Pons (tissue), 1 donor: ENCODE data around the gene ABI2.

Source experiments
- DNase-seq: peaks from one replicate; pipeline ENCODE4 v3.0.0-alpha.2; 2016; ENCODE audit warnings: low spot score

ABI2 gene

DNA sequence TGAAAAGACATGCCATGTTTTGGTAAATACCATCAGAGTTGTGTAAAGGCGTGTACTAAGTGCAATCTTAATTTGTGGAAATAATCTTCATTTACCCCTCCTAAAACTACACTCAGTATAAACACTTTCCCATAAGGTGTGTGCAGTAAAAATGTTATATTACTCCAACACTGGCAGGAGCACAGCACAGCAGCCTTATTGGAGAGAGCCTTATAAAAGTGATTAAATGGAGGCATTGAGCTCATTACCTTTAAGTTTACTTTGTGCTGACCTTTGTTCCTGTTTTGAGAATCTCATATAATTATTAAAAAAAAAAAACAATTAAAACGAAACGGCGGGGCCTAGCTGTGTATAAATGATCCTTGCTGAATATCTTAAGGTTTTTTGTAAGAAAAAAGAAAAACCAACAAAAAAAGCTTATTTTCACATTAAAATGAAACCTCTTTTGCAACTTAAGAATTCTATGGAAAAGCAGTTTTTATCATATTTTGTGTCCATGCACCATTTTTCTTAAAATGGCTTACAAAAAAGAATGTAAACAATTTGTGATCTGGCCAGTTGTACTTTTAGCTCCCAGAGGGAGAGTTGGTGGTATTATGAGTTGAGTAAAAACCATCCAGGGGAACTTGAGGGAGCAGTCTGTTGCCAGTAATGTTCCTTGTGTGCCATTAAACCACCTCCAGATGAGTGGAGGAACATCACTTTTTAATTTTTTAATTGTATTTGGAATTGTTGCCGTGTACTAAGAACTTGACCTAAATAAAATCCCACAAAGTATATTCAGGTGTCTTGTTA, 103.4 kb downstream of the ABI2 start:
- DNase-seq = no peak

DNA sequence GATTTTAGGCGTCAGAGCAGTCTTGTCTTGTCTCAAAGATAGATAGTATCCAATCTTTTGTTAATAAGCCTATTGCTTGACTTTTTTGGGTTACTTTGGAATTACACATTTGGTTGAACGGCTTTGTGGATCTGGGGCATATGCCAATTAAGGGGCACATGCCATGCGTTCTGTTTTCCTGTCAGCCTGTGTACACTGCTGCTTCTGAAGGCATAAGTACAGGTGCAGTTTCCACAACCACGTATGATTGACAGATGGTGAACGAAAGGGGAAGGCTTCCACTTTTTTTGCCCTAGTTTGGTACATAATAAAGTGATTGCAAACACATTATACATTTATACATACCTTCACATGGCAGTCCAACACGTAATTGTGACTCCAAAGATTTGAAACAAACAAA, 104.6 kb downstream of the ABI2 start:
- DNase-seq = no peak

DNA sequence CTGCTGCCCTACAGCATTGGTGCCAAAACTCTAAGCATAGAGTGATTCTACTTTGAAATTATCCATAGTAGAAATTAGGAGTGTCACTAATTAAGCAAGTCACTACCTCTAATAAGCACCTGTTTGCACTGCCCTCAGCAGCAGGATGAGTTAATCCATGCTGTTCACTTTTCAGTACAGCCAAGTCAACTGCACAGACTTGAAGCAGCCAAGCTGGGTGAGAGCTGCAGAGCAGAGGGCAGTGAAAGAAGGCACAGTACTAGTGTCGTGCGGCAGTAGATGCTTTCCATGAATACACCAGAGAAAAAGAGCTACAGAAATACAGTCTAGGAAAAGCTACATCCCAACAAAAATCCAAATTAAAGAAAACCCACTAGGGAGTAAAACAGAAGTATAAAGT, 108.3 kb downstream of the ABI2 start:
- DNase-seq = no peak

DNA sequence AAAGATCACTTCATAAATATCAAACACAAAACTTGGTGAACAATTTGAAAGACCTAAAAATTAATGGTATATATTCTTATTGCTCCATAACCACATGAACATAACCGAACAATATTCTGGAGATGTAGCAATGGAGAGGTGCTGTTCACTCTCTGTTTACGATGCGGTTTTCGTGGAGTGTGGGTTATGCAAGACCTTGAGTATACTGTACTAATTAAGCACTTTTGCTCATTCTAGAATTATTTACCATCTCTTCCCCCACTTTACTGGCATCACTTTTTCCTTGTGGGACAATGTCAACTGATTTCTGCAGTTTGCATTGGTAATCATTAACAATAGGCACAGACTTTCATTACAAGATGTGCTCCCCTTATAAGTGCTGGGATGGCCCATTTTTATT, 109.3 kb downstream of the ABI2 start:
- no peak for DNase-seq

DNA sequence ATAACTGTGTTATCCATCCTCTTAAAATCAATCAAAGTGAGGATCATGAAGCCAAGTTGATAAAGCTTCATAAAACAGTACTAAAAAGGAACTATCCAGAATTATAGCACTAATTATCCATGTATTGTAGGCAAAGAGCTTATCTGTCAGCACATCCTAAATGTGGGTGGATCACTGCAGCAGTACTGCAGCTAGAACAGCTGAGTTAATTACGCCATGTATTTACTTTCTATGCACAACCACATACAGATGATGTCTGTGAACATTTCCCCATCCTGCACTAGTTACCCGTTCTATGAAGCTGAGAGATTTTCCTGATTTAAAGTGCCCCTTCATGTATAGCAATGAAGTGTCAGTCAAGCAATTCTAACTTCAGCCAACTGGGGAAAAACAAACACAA, 110.3 kb downstream of the ABI2 start:
- DNase-seq = no peak

DNA sequence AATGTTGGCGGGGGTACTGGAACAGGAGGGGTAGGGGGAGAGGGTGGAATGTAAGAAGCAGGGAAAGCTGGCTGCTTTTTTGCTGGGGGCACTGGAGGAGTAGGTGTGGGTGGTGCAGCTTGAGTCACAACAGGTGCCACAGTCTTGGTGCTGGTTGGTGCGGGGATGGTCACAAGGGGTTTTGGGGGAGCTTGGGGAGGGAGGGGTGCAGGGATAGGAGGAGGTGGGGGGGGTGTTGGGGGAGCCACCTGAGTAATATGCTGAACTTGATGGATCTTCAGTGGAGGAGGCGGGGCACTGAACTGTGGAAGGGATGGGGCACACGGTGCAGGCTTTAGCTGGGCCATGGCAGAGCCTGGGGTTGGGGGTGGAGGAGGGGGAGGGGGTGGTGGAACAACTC, 112.5 kb downstream of the ABI2 start:
- DNase-seq = no peak

DNA sequence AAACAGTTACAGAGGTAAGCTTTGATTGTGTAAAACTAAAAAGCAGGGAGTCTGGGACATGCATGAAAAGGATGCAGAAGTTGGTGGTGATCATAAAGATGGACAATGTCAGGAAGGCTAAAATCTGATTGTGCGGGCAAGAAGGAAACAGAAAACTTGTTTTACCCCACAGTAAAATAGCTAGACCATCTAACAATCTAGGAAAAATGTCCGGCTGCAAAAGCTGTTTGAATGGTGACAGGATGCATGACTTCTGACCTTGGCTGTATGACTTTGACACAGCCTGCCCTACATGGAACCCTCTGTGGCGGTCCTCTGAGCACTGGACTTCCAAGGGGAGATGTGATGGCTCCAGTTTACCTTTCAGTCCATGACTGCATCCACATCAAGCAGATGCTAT, 113.3 kb downstream of the ABI2 start:
- no peak for DNase-seq

DNA sequence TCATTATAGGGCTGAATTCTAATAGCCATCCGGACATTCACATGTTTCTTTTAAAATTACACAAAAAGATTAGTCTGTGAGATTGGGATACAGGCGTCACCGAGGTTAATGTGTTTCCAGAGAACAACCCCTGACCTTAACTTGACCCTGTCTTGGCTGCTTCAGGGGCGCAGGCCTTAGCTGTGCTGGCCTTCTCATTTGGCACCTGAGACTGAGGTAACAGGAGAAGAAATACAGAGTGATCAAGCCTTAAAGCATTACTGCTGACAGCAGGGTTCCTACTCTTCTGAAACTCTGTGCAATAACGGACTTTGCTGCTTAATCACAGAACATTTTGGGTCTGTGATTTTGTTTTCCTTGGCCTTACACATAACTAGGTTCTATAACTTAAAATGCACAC, 114.3 kb downstream of the ABI2 start:
- DNase-seq = no peak

DNA sequence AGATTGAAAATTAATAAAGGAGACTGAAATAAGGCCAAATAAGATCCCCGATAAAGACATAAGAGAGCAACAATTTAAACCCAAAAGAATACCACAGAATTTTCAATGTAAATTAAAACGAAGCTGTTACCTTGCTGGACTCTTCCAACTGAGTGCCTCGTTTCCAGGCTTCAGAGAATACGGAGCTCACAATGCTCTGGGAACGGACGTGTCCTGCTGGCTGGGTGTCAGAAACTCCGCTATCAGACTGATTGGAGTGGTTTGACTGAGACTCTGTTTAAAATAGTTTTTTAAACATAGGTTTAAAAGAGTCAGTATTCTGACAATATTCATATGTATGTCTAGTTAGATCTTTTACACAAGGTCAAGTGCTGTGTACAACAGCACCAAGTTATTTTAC, 116.5 kb downstream of the ABI2 start:
- DNase-seq = no peak

DNA sequence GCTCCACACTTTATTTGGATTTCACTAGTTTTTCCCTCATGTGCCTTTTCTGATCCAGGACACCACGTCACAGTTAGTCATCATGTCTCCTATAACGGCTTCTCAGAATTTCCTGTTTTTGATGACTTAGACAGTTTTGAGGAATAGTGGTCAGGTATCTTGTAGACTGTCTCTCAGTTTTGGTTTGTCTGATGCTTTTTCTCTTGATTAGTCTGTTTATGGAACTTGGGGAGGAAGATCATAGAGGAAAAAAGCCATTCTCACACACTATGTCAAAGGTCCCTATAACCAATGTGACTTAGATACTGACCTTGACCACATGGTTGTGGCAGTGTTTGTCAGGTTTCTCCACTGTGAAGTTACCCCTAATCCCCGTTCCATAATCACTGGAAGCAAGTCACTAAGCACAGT, 117.9 kb downstream of the ABI2 start:
- no peak for DNase-seq

DNA sequence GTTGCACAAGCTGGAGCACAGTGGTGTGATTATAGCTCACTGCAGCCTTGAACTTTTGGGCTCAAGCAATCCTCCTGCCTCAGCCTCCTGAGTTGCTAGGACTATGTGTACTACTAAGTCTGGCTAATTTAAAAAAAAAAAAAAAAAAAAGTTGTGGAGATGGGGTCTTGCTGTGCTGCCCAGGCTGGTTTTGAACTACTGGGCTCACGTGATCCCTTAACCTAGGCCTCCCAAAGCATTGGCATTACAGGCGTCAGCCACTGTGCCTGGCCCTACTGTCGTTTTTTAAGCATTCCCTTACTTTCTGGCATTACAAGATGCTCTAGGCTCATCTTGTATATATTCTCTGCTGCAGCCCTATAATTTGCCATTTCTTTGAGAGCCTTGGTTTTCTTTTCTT, 118.6 kb downstream of the ABI2 start:
- no peak for DNase-seq

DNA sequence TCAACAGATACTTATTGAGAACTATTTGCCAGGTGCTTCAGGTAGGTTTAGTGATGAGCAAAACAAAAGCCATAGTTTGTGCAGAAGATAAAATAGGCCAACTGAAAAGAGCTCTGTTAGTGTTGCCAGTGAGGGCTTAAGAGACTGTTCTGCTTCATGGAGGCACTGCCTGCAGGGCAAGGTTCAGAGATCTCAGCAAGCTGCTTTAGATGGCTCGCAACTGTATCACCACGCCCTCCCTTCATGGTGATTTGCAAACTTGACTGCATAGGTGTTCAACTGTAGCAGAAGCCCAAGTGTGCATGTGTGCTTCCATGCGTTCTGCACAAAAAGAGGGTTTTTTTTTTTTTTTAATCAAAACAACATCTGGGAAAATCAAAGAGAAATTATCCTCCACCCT, 122.4 kb downstream of the ABI2 start:
- no peak for DNase-seq

DNA sequence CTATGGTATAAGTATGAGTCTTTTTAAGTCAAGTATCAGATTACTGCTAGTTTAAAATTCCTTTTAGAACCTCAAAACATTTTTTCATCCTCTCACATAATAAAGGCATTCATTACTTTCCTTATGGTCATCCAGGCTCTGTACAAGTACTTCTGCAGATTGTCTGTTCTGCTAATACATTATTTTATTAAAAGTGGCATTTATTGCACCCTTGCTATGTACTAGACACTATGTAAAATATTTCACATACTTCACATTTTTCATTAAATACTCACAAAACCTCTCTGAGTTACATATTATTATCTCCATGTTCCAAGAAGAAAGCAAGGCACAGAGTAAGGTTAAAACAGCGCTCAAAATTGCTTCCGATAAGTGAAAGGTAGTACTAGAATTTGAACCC, 122.8 kb downstream of the ABI2 start:
- DNase-seq = no peak

DNA sequence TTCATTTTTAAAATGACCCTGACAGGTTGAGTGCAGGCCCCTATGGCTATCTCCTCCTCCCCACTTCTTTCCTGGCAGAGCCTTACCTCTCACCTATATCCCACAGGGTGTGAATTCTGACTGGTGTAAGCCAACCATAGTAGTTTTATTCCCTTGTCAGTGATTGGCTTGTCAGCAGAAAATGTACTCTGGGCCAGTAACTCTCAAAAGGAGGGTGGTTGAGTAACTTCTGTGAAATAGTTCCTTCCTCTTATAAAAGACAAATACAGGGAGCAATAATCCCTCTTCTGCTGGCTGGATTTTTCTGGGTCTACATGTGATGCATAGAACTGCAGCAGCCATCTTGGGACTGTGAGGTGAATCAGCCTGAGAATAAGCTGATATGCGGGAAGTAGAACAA, 123.5 kb downstream of the ABI2 start:
- DNase-seq = no peak

DNA sequence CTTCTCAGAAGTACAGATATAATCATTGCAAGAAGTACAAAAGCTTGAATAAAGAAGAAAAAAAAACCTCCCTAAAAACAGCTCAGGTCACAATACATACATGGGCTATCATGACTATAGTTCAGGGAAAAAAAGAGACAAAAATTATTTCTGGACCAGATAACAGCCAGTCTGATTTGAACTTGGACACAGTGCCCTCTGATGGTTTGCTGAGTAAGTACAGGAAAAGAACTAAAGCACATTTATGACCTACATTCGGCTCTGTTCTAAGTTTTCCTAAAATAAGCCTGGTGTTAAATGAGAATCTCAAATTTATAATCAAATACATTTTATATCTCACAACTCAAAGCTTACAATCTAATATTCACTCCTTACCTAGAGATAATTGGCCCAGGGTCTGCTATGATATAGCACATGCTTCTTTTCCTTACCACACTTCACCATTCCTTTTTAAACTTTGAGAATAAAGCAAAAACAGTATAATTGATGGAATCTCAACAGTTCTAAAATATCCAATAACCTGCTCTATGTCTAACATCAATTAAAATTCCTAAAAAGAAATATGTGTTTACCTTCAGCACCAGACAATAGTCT, 125.8 kb downstream of the ABI2 start:
- DNase-seq = peak; percentile 67

DNA sequence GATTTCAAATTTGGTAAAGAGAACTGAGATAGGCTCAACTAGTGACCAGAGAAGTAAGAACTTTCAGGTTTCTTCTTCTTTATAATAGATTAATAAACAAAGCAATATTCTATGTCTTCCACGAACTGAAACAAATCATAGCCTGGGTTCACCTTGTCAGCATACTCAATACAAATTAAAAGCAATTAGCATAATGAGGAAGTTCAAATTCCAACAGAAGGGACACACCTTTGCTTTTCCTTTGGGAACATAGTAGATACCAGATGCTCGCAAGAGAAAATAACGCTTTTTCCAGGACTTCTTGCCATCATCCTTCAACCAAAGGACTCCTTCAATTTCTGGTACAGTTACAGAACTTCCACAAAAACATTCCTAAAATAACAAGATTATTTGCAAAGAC, 127.0 kb downstream of the ABI2 start:
- no peak for DNase-seq

DNA sequence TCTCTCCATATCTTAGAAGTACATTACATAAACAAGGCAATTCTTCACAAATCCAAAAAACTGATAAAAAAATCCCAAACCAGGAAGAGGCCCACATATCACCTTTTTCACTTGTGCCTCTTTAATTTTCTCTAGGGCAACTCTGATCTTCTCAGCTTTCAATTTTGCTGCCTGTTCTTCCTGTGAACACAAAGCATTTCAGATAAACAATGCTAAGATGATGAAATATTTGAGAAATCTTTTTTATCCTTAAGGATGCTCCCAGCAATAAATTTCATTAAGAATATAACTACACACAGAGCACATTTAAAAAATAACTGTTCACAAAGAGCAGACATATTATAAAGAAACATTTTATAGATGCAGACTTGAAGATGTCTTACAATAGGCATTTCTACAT, 133.6 kb downstream of the ABI2 start:
- DNase-seq = no peak

DNA sequence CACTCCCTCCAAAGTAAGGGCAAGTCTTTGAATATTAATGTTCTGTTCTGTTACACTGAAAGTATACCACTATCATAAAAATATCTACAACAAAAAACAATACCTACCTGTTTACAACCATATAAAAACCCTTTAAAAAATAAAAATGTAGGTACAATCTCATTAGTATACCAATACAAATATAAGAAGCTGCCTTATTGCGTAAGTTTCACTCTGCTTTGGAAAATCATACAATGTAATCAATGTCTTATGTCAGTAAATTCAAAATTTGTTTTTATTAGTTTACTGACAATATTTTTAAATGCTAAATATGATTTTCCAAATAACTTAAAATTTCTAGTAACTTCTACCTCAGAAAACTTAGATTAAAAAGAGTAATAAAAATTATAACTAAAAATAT, 134.1 kb downstream of the ABI2 start:
- no peak for DNase-seq

DNA sequence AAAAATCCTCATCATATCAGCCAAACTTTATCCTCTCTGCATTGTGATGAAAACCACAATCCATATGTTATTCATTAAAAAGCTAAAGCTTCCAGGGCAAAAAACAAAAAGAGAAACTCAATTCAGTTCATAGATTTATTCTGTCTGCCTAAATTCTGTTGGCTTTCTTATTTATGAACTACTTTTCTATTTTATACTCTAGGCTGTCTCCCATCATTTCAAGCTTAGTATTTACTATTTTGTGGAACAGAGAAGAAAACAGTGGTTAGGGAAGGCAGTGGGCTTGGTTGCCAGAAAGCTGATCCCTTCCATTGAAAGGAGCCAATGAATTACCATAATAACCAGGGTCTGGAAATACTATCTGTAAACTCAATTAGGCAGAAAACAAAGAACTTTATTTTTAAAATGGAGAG, 135.1 kb downstream of the ABI2 start:
- DNase-seq = no peak

DNA sequence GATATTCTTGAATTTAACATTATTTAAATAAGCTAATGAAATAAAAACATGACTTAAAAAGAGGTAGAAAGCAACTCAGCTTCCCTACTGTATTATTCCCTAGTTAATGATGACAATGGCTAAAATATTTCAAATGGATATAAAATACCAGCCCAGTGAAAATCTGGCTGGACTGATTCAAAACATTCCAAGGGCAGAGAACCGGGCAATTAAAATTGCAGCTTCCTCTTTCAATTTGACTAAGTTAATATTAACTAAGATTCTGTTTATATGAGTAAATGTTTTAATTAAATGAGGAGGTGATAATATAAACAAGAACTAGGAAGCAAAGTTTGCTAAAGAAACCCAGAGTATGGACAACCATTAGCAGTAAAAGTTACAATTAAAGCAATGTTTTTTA, 141.4 kb downstream of the ABI2 start:
- DNase-seq = no peak

DNA sequence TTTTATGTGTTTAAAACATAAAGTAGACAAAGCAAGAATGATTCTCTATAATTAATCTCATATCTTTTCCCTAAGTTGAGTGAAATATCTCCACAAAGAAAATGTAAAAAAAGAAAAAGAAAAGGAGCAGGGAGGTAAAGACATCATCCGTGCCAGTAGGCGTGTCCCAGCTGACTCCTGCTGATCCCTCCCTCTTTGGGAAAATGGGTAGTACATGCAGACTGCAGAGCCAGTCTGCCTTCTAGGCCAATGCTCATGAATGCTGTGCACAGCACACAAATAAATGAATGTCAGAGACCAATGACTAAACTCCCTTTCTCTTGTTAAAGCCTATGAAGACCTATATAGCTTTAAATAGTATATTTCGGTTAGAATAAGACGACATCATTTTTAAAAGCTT, 142.2 kb downstream of the ABI2 start:
- DNase-seq = no peak

DNA sequence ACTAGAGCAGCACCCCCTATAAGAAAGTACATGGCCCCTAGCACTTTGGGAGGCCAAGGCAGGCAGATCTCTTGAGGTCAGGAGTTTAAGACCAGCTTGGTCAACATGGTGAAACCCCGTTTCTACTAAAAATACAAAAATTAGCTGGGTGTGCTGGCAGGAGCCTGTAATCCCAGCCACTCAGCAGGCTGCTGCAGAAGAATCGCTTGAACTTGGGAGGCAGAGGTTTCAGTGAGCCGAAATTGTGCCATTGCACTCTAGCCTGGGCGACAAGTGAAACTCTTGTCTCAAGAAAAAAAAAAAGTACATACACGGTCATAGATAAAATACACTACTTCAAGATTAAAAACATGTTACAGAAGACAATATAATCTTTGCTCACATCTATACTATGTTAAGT, 143.1 kb downstream of the ABI2 start:
- DNase-seq = no peak

DNA sequence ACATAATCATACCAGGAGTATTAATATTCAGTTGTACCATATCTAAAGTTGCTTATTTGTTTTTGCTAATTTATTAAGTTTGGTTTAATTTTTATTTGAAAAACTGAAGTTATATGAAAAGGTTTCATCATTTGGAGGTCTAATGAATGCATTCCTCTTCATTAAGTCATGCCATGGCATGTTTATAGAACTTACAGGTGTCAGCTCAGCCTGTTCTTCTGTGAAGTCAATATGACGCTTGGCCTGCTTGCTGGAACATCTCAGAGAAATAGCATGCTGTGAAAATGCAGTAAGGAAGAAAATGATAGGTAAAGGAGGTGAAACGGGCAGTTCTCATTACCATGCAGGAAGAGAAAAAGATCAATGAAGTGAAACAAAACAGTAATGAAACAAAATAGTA, 148.7 kb downstream of the ABI2 start:
- no peak for DNase-seq

DNA sequence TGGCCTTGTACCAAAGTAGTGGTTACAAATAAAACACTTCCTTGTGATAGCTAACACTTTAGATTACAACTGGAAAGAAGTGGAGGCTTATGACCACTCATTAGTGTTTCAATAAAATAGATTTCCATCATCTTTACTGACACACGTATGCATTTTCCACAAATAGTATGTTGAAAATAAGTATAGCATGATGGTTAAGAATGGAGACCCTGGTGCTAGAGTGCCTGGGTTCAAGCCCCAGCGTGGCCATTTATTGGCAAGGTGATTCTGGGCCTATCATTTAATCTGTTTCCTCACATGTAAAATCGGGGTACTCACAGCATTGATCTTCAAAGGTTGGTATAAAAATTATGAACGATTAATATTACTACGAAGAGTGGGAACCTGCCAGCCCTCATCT, 152.4 kb downstream of the ABI2 start:
- DNase-seq = no peak
